Uterus (tissue), 4 donors: ENCODE results near the gene ASCC3. TPM values are rescaled to one million over a fixed set of nuclear protein-coding genes. Genes with fewer than 3 reads are reported as not detected.

Experiments used
- DNase-seq, 2 donors: peaks; one replicate each; pipeline ENCODE4 v3.0.0-alpha.2; 2019 to 2020
- H3K27ac ChIP-seq, 2 donors: fragments of 200-600 bp; sonication (generic); 1 replicate in 1 of 2; 2 replicates in 1 of 2; pipeline ENCODE4 v1.5.1; 2016 to 2018
- H3K27me3 ChIP-seq, 2 donors: fragments of 200-600 bp; sonication (generic); one replicate each; pipeline ENCODE4 v1.5.1; 2018 to 2019; ENCODE audit warnings: control low read depth in 1 of 2
- H3K36me3 ChIP-seq, 2 donors: fragments of 200-600 bp; sonication (generic); one replicate each; pipeline ENCODE4 v1.5.1; 2019; ENCODE audit warnings: control low read depth in 1 of 2
- H3K4me1 ChIP-seq, 2 donors: fragments of 200-600 bp; sonication (generic); one replicate each; pipeline ENCODE4 v1.5.1; 2018 to 2019; ENCODE audit warnings: control low read depth in 1 of 2
- H3K4me3 ChIP-seq, 2 donors: fragments of 200-600 bp; sonication (generic); 1 replicate in 1 of 2; 2 replicates in 1 of 2; pipeline ENCODE4 v1.5.1; 2018 to 2019; ENCODE audit warnings: mild to moderate bottlenecking in 1 of 2
- H3K9me3 ChIP-seq, 2 donors: fragments of 200-600 bp; sonication (generic); one replicate each; pipeline ENCODE4 v1.5.1; 2019; ENCODE audit warnings: control low read depth in 1 of 2
- POLR2A ChIP-seq, 2 donors: fragments of 450-650 bp; IDR thresholded peaks; one replicate each; pipeline ENCODE4 v1.6.1; 2016; ENCODE audit warnings: antibody characterized with exemption in 2 of 2, mild to moderate bottlenecking in 1 of 2, moderate library complexity in 1 of 2
- intact Hi-C: fragments of 100-400 bp; cut with DNase I; formaldehyde crosslinking; loops from one replicate; pipeline ENCODE4 v1.15.1; 2023; ENCODE audit warnings: low total_unique reads
- total RNA-seq, 4 donors: library from RNA; depleted of rRNA in 3 of 4; stranded (reverse); fragments of >200 nt in 3 of 4; gene quantifications; one replicate each; pipeline versions ENCODE4 v1.1.0 to v1.2.4, GENCODE V29; 2014 to 2023
- TF ChIP-seq, protein P1 (sequence below), 4 experiments: fragments of 200-600 bp in 2 of 4; fragments of 450-650 bp in 2 of 4; sonication (generic) in 2 of 4; IDR thresholded peaks; one replicate each; pipeline ENCODE4 v1.5.1; 2016 to 2019; ENCODE audit warnings: antibody characterized with exemption in 4 of 4, mild to moderate bottlenecking in 2 of 4, moderate library complexity in 1 of 4
- donor health status: DM: yes; HTN: yes; CAD: no.

ASCC3 gene
- total RNA-seq, 4 donors from 2014 or later, result 14.3 to 92.4 (median 33.2) TPM

DNA sequence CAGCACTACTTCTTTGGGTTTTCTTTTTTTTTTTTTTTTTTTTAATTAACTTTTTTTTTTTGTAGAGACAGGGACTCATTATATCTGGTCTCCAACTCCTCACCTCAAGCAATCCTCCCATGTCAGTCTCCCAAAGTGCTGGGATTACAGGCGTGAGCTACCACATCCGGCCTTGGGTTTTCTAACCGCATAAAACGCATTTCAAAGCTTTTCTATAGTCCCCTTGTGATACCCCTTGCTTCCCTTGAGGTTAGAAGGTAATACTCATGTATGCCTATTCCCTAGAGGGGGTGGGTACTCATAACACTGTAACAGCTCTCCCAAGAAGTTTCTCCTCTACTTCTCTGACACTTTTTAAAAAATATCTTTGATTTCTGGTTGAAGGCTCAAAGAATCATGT lies 23.9 kb upstream of the ASCC3 start:
- intact Hi-C loops, result no loop called here

GRCh38 chr6:100904316-100904715 lies 23.2 kb upstream of the ASCC3 start:
- no peak for DNase-seq
- Histone ChIP-seq H3K27me3 (no peaks in the 10 kb centered on the region), H3K4me3 (no peak overlapping the region), H3K9me3 (no peaks in the 10 kb centered on the region), H3K36me3 (no peaks in the 10 kb centered on the region), H3K27ac (no peak overlapping the region), H3K4me1 (no peaks in the 10 kb centered on the region)
- TF ChIP-seq, protein P1, sequence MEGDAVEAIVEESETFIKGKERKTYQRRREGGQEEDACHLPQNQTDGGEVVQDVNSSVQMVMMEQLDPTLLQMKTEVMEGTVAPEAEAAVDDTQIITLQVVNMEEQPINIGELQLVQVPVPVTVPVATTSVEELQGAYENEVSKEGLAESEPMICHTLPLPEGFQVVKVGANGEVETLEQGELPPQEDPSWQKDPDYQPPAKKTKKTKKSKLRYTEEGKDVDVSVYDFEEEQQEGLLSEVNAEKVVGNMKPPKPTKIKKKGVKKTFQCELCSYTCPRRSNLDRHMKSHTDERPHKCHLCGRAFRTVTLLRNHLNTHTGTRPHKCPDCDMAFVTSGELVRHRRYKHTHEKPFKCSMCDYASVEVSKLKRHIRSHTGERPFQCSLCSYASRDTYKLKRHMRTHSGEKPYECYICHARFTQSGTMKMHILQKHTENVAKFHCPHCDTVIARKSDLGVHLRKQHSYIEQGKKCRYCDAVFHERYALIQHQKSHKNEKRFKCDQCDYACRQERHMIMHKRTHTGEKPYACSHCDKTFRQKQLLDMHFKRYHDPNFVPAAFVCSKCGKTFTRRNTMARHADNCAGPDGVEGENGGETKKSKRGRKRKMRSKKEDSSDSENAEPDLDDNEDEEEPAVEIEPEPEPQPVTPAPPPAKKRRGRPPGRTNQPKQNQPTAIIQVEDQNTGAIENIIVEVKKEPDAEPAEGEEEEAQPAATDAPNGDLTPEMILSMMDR (IDR thresholded peaks at IDR 0.05), result no peak
- TF ChIP-seq POLR2A (IDR thresholded peaks at IDR 0.05), result no peak
- intact Hi-C loops, result no loop called here

More for the DNA sequence above, 23.9 kb upstream of the ASCC3 start:
- Histone ChIP-seq H3K27me3 (no peaks in the 10 kb centered on the region), H3K4me3 (no peak overlapping the region), H3K9me3 (no peaks in the 10 kb centered on the region), H3K36me3 (no peaks in the 10 kb centered on the region), H3K4me1 (no peaks in the 10 kb centered on the region), H3K27ac (no peak overlapping the region)
- no peak for DNase-seq
- no peak for TF ChIP-seq POLR2A (IDR thresholded peaks at IDR 0.05)
- TF ChIP-seq, protein P1 (IDR thresholded peaks at IDR 0.05), result no peak

GRCh38 chr6:100901582-100901981 lies 20.5 kb upstream of the ASCC3 start:
- Histone ChIP-seq H3K36me3 (no peaks in the 10 kb centered on the region), H3K4me1 (no peaks in the 10 kb centered on the region), H3K27me3 (no peaks in the 10 kb centered on the region), H3K27ac (no peak overlapping the region), H3K4me3 (no peak overlapping the region), H3K9me3 (no peaks in the 10 kb centered on the region)
- no peak for DNase-seq
- intact Hi-C loops, result no loop called here
- TF ChIP-seq, protein P1 (IDR thresholded peaks at IDR 0.05), result no peak
- no peak for TF ChIP-seq POLR2A (IDR thresholded peaks at IDR 0.05)

DNA sequence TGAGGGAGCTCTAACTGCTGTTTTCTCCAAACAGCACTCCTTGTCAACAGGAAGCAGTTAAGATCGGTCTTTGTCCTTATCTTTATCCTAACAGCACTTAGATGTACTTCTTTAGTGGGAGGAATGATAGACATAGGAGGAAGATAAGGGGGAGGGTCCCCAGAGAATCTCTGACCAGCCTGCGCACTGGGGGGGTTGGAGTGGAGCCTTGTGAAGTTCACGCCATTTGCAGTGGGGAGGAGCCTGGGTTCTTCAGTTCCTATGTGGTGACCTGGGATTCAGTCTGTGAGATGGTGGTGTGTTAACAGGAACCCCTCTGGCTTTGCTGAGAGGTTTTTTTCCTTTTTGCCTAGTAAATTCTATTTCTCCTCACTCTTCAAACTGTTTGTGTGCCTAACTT lies 18.1 kb upstream of the ASCC3 start:
- Histone ChIP-seq H3K4me3 (no peak overlapping the region), H3K9me3 (no peaks in the 10 kb centered on the region), H3K4me1 (no peaks in the 10 kb centered on the region), H3K27me3 (no peaks in the 10 kb centered on the region), H3K27ac (no peak overlapping the region), H3K36me3 (no peaks in the 10 kb centered on the region)
- intact Hi-C loops, result no loop called here
- no peak for TF ChIP-seq POLR2A (IDR thresholded peaks at IDR 0.05)
- TF ChIP-seq, protein P1 (IDR thresholded peaks at IDR 0.05), result no peak
- no peak for DNase-seq

- H3K27ac ChIP-seq, result no peak overlapping the region
- intact Hi-C loops, result no loop called here
- TF ChIP-seq, protein P1 (IDR thresholded peaks at IDR 0.05), result no peak
- DNase-seq, result no peak
- no peaks in the 10 kb centered on the region for H3K27me3 ChIP-seq
- no peaks in the 10 kb centered on the region for H3K36me3 ChIP-seq
- H3K4me3 ChIP-seq, result no peak overlapping the region
- H3K4me1 ChIP-seq, result no peaks in the 10 kb centered on the region
- no peaks in the 10 kb centered on the region for H3K9me3 ChIP-seq
Measured at GRCh38 chr6:100897671-100898070, 16.5 kb upstream of the ASCC3 start.
